Measurements from ENCODE around the gene CD84. TPM values are rescaled to one million over a fixed set of nuclear protein-coding genes. Genes with fewer than 3 reads are reported as not detected.

Gene CD84
- total RNA-seq, 1 experiment from 2014 or later, result not detected

DNA sequence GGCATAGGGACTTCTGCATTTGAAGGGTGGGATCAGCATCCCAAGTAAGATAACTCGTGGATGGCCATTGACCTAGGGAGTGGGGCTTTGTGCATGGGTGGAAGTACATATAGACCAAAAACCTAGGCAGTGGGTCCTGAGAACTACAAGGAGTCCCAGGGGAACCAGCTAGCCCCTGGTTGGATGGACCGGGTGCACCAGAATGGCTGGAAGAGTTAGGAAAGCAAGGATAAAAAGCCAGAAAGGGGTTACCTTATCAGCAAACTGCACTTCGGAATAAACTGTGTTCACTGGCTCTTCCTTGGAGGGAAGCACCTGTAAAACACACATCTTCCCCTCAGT is 29.7 kb downstream of the CD84 start:
- Histone ChIP-seq H3K4me1 (ENCODE audit: insufficient read depth, low read length) (no peaks in the 10 kb centered on the region), H3K27me3 (ENCODE audit: low read length) (peaks cover 54% of the 10 kb centered on the region), H2AFZ (ENCODE audit: low read length) (no peak overlapping the region), H4K20me1 (ENCODE audit: low read length) (no peaks in the 10 kb centered on the region), H3K9me2 (replicated peaks; ENCODE audit: low read length) (no peaks in the 10 kb centered on the region), H3F3A (ENCODE audit: low read length, unreplicated experiment) (no peaks in the 10 kb centered on the region), H3K36me3 (ENCODE audit: low read depth, low read length) (no peaks in the 10 kb centered on the region), H3K79me2 (ENCODE audit: low read length) (no peaks in the 10 kb centered on the region), H3K4me2 (ENCODE audit: low read length) (no peak overlapping the region), H3K9me3 (ENCODE audit: low read length) (no peaks in the 10 kb centered on the region), H3K27ac (ENCODE audit: low read length) (no peak overlapping the region), H3K4me3 (ENCODE audit: low read length) (no peak overlapping the region), H3K9ac (ENCODE audit: low read length) (no peak overlapping the region)
- DNase-seq (no peak), ATAC-seq (no peak)
- BruUV-seq (replicated peaks), result no TSS peak
- POLR2A ChIA-PET (ENCODE audit: unreplicated experiment), result no interaction called here
- no peak for TF ChIP-seq EZH2 (IDR thresholded peaks at IDR 0.05; ENCODE audit: low read length, unreplicated experiment)
- TF ChIP-seq EZH2phosphoT487 (IDR thresholded peaks at IDR 0.05; ENCODE audit: borderline replicate concordance, low read length), result no peak
- TF ChIP-seq, protein P1, sequence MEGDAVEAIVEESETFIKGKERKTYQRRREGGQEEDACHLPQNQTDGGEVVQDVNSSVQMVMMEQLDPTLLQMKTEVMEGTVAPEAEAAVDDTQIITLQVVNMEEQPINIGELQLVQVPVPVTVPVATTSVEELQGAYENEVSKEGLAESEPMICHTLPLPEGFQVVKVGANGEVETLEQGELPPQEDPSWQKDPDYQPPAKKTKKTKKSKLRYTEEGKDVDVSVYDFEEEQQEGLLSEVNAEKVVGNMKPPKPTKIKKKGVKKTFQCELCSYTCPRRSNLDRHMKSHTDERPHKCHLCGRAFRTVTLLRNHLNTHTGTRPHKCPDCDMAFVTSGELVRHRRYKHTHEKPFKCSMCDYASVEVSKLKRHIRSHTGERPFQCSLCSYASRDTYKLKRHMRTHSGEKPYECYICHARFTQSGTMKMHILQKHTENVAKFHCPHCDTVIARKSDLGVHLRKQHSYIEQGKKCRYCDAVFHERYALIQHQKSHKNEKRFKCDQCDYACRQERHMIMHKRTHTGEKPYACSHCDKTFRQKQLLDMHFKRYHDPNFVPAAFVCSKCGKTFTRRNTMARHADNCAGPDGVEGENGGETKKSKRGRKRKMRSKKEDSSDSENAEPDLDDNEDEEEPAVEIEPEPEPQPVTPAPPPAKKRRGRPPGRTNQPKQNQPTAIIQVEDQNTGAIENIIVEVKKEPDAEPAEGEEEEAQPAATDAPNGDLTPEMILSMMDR (conservative IDR thresholded peaks at IDR 0.05; ENCODE audit: low read depth, low read length), result no peak
- CTCF ChIA-PET, result no interaction called here
- intact Hi-C loops (cut with micrococcal nuclease), result no loop called here

DNA sequence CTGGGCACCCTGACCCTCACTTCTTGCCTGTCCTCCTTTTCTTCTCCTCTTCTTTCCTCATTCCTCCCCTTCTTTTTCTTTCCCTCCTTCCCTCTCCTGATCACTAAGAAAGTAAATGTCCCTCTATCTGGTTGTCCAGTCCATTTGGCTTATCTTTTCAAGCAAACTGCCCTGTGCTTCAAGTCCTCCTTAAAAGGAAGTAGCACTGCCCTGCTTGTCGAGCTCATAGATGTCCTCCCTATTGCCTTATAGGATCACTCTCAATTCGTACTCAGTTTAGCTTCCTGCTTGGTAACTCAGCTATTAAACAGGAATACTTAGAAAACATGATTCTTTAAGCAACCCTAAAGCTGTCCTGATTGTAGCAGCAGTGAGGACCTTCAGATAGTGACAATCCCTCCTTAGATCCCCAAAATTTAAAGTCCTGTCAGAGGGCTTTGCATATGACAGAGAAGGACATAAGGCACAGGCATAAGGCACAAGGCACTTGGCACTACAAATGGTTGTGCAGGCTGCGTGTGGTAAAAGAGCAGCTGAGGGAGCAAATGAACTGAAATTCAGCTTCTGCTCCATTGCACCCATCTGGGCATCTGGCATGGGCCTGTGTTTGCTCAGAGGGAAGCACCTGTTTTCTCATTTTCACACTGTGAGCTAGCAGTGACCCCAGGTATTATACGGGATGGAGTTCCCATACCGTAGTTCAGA is 30.2 kb downstream of the CD84 start:
- Histone ChIP-seq H4K20me1 (ENCODE audit: low read length) (no peaks in the 10 kb centered on the region), H3K4me1 (ENCODE audit: insufficient read depth, low read length) (no peaks in the 10 kb centered on the region), H3K9ac (ENCODE audit: low read length) (no peak overlapping the region), H3F3A (ENCODE audit: low read length, unreplicated experiment) (no peaks in the 10 kb centered on the region), H3K4me3 (ENCODE audit: low read length) (no peak overlapping the region), H3K79me2 (ENCODE audit: low read length) (no peaks in the 10 kb centered on the region), H3K27me3 (ENCODE audit: low read length) (peaks cover 48% of the 10 kb centered on the region), H2AFZ (ENCODE audit: low read length) (no peak overlapping the region), H3K9me2 (replicated peaks; ENCODE audit: low read length) (no peaks in the 10 kb centered on the region), H3K27ac (ENCODE audit: low read length) (no peak overlapping the region), H3K9me3 (ENCODE audit: low read length) (no peaks in the 10 kb centered on the region), H3K36me3 (ENCODE audit: low read depth, low read length) (no peaks in the 10 kb centered on the region), H3K4me2 (ENCODE audit: low read length) (no peak overlapping the region)
- TF ChIP-seq EZH2phosphoT487 (IDR thresholded peaks at IDR 0.05; ENCODE audit: borderline replicate concordance, low read length), result no peak
- no peak for TF ChIP-seq EZH2 (IDR thresholded peaks at IDR 0.05; ENCODE audit: low read length, unreplicated experiment)
- TF ChIP-seq, protein P1 (conservative IDR thresholded peaks at IDR 0.05; ENCODE audit: low read depth, low read length), result no peak
- BruUV-seq (replicated peaks), result no TSS peak
- no peak for ATAC-seq
- CTCF ChIA-PET, result no interaction called here
- intact Hi-C loops (cut with micrococcal nuclease), result no loop called here
- POLR2A ChIA-PET (ENCODE audit: unreplicated experiment), result no interaction called here
- no peak for DNase-seq

- ATAC-seq (no peak), DNase-seq (no peak)
- no peak overlapping the region for H3K4me2 ChIP-seq (ENCODE audit: low read length)
- TF ChIP-seq, protein P1 (conservative IDR thresholded peaks at IDR 0.05; ENCODE audit: low read depth, low read length), result no peak
- TF ChIP-seq EZH2 (IDR thresholded peaks at IDR 0.05; ENCODE audit: low read length, unreplicated experiment), result no peak
- TF ChIP-seq EZH2phosphoT487 (IDR thresholded peaks at IDR 0.05; ENCODE audit: borderline replicate concordance, low read length), result no peak
- H3K9me2 ChIP-seq (replicated peaks; ENCODE audit: low read length), result no peaks in the 10 kb centered on the region
- H3K4me3 ChIP-seq (ENCODE audit: low read length), result no peak overlapping the region
- no peak overlapping the region for H2AFZ ChIP-seq (ENCODE audit: low read length)
- no peak overlapping the region for H3K27ac ChIP-seq (ENCODE audit: low read length)
- intact Hi-C loops (cut with micrococcal nuclease), result no loop called here
- H3K9me3 ChIP-seq (ENCODE audit: low read length), result no peaks in the 10 kb centered on the region
- no TSS peak for BruUV-seq (replicated peaks)
- H4K20me1 ChIP-seq (ENCODE audit: low read length), result no peaks in the 10 kb centered on the region
- H3K79me2 ChIP-seq (ENCODE audit: low read length), result no peaks in the 10 kb centered on the region
- H3K4me1 ChIP-seq (ENCODE audit: insufficient read depth, low read length), result no peaks in the 10 kb centered on the region
- ChIA-PET POLR2A (ENCODE audit: unreplicated experiment) (no interaction called here), CTCF (no interaction called here)
- H3K9ac ChIP-seq (ENCODE audit: low read length), result no peak overlapping the region
- H3K36me3 ChIP-seq (ENCODE audit: low read depth, low read length), result no peaks in the 10 kb centered on the region
- peaks cover 41% of the 10 kb centered on the region for H3K27me3 ChIP-seq (ENCODE audit: low read length)
- H3F3A ChIP-seq (ENCODE audit: low read length, unreplicated experiment), result no peaks in the 10 kb centered on the region
Observed at GRCh38 chr1:160548183-160548582, 31.1 kb downstream of the CD84 start.

All from PC-3 (cell line).